ENCODE measurements around the gene NELFCD.

- TF ChIP-seq EZH2phosphoT487 (IDR thresholded peaks at IDR 0.05; ENCODE audit: low read length), result no peak
- TF ChIP-seq CTCF (IDR thresholded peaks at IDR 0.05; ENCODE audit: low read length), result no peak
- TF ChIP-seq EZH2 (optimal IDR thresholded peaks at IDR 0.05; ENCODE audit: low read depth, low read length), result no peak
These were observed 15.2 kb downstream of the NELFCD start for GRCh38 chr20:58996226-58996611.
